Activated T-cell treated with anti-CD3 and anti-CD28 coated beads, Interleukin-2, amount 50 U/mL, for 4 hours (primary cell): ENCODE results near the gene ELMO1. TPM values are rescaled to one million over a fixed set of nuclear protein-coding genes. Genes with fewer than 3 reads are reported as not detected.
"Not testable (repeated sequence)": the region's sequence is repeated elsewhere in the genome, so short reads cannot be mapped to it uniquely, and the experiment has no call there.

ENCODE experiments used
- ATAC-seq, 2 donors: fragments of 200-7000 bp; cut with Tn5 transposase; one replicate each; pipeline ENCODE4 v1.10.0; 2021
- DNase-seq: peaks from one replicate; pipeline ENCODE4 v3.0.0-alpha.2; 2020
- H3K27me3 Mint-ChIP-seq: one replicate; pipeline ENCODE4 v1.8.0; 2021; ENCODE audit warnings: low read depth, mixed read lengths
- H3K36me3 Mint-ChIP-seq: one replicate; pipeline ENCODE4 v1.8.0; 2022; ENCODE audit warnings: mixed read lengths; ENCODE audit not compliant: insufficient read depth
- H3K4me1 Mint-ChIP-seq: one replicate; pipeline ENCODE4 v1.8.0; 2021; ENCODE audit warnings: low read depth, mixed read lengths
- H3K4me3 Mint-ChIP-seq: one replicate; pipeline ENCODE4 v1.8.0; 2021; ENCODE audit warnings: mild to moderate bottlenecking, moderate library complexity, mixed read lengths
- H3K9me3 Mint-ChIP-seq: one replicate; pipeline ENCODE4 v1.8.0; 2021; ENCODE audit warnings: mixed read lengths
- total RNA-seq, 3 donors: library from RNA; stranded (reverse); gene quantifications; one replicate each; pipeline ENCODE4 v1.2.1, GENCODE V29; 2021

ELMO1 gene
- total RNA-seq, 3 donors from 2014 or later: 117 to 137 (median 118) TPM

- DNase-seq (no peak), ATAC-seq (no peak)
- Mint-ChIP-seq H3K4me3 (no peak overlapping the region), H3K9me3 (no peaks in the 10 kb centered on the region), H3K27me3 (no peaks in the 10 kb centered on the region), H3K4me1 (no peaks in the 10 kb centered on the region), H3K36me3 (peaks cover 30% of the 10 kb centered on the region)
Observed at GRCh38 chr7:37162106-37162505, 286.6 kb downstream of the ELMO1 start.

GRCh38 chr7:37160656-37161055 is 288.0 kb downstream of the ELMO1 start:
- Mint-ChIP-seq H3K27me3 (no peaks in the 10 kb centered on the region), H3K4me1 (no peaks in the 10 kb centered on the region), H3K4me3 (no peak overlapping the region), H3K36me3 (peaks cover 42% of the 10 kb centered on the region), H3K9me3 (no peaks in the 10 kb centered on the region)
- no peak for DNase-seq
- ATAC-seq: no peak

DNA sequence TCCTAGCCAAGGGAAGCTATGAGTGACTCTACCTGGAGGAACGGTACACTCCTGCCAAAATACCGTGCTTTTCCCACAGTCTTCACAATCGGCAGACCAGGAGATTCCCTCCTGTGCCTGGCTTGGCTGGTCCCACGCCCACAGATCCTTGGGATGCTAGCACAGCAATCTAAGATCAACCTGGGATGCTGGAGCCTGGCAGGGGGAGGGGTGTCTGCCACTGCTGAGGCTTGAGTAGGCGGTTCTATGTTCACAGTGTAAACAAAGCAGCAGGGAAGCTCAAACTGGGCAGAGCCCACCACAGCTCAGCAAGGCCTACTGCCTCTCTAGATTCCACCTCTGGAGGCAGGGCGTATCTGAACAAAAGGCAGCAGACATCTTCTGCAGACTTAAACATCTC is 295.3 kb downstream of the ELMO1 start:
- H3K4me3 Mint-ChIP-seq: no peak overlapping the region
- H3K4me1 Mint-ChIP-seq: peaks cover 6% of the 10 kb centered on the region
- ATAC-seq: no peak
- H3K36me3 Mint-ChIP-seq: peaks cover 69% of the 10 kb centered on the region
- no peaks in the 10 kb centered on the region for H3K27me3 Mint-ChIP-seq
- H3K9me3 Mint-ChIP-seq: no peaks in the 10 kb centered on the region
- no peak for DNase-seq

DNA sequence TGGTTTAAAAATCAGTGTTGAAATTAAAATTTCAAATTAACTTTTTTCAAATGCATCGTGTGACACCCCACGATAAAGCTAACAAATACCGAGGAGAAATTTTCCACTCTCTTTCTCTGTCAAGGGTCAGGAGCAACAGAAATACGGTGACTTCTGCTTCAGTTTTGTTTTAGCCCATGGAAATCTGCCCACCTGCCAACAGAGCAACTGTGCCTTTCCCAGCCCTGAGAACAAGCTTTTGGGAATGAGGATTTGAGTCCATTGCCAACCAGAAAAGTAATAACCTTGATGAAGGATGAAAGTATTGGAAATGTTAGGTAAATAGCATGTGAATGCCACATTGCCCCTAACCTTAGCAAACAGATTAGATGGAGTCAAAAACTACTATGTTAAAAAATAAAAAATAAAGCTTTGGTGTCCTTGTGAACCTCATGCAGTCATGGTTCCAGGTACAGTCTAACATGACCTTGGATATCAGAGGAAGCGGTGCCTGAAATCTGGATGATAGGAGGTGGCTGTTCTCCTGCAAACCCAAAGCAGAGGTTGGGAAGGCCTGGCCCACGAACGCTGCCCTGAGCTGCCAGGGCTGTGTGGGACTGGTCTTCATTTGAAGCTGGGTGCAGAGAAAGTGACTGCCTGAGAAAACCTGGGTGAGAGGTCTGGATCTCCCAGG is 296.8 kb downstream of the ELMO1 start:
- no peak for ATAC-seq

DNA sequence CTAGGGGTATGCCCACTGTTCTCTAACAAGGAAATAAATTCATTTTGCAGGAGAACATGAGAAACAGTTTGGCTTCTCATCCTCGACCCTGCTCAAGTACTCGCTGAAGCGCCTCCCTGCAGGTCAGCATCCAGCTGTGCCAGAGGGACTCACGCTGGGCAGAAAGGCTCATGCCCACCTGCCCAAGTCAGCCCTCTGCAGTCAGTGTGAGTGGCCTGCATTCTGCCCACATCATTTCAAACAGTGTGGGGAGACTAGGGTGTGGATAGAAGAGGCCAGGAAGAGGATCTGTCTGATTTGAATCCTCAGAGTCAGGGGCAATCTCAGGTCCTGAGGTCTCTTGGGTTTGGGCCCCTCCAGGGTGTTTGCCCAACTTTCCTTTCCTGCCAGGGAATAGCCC is 297.8 kb downstream of the ELMO1 start:
- DNase-seq: no peak
- Mint-ChIP-seq H3K9me3 (peaks cover 4% of the 10 kb centered on the region), H3K4me1 (peaks cover 9% of the 10 kb centered on the region), H3K27me3 (no peaks in the 10 kb centered on the region), H3K36me3 (peaks cover 61% of the 10 kb centered on the region), H3K4me3 (no peak overlapping the region)
- no peak for ATAC-seq

More for the DNA sequence above, 296.8 kb downstream of the ELMO1 start:
- Mint-ChIP-seq H3K27me3 (no peaks in the 10 kb centered on the region), H3K36me3 (peaks cover 69% of the 10 kb centered on the region), H3K4me3 (no peak overlapping the region), H3K4me1 (peaks cover 9% of the 10 kb centered on the region), H3K9me3 (peaks cover 4% of the 10 kb centered on the region)
- DNase-seq: no peak

DNA sequence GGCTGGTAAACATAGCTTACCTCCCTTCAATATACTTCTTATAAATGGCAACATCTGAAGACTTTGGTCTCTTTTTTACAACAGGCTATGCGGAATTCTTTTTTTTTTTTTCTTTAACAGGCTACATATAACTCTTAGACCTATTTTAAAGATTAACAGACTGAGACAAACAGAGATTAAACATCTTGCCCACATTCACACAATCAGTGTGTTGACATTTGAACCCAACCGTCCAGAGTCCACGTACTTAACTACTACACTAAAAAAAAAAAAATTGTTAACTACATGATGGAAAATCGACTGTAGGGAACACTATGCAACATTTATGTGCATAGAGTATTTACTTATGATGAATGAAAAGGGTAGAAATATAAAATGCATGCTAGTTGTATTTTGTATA is 298.5 kb downstream of the ELMO1 start:
- ATAC-seq (no peak), DNase-seq (no peak)
- Mint-ChIP-seq H3K4me3 (no peak overlapping the region), H3K4me1 (peaks cover 9% of the 10 kb centered on the region), H3K27me3 (no peaks in the 10 kb centered on the region), H3K36me3 (peaks cover 57% of the 10 kb centered on the region), H3K9me3 (peaks cover 4% of the 10 kb centered on the region)

GRCh38 chr7:37149773-37150124 is 298.9 kb downstream of the ELMO1 start:
- no peak for DNase-seq
- peaks cover 4% of the 10 kb centered on the region for H3K9me3 Mint-ChIP-seq
- H3K4me3 Mint-ChIP-seq: no peak overlapping the region
- H3K4me1 Mint-ChIP-seq: peaks cover 9% of the 10 kb centered on the region
- no peak for ATAC-seq
- H3K36me3 Mint-ChIP-seq: peaks cover 54% of the 10 kb centered on the region
- H3K27me3 Mint-ChIP-seq: no peaks in the 10 kb centered on the region

GRCh38 chr7:37149051-37149772 is 299.5 kb downstream of the ELMO1 start:
- ATAC-seq: peak in 1 of 2 donors; percentile 38

GRCh38 chr7:37145682-37146081 is 303.0 kb downstream of the ELMO1 start:
- Mint-ChIP-seq H3K36me3 (peaks cover 48% of the 10 kb centered on the region), H3K27me3 (no peaks in the 10 kb centered on the region), H3K4me3 (no peak overlapping the region), H3K9me3 (peaks cover 14% of the 10 kb centered on the region), H3K4me1 (peaks cover 9% of the 10 kb centered on the region)
- DNase-seq (no peak), ATAC-seq (no peak)

More at GRCh38 chr7:37149051-37149772, 299.5 kb downstream of the ELMO1 start:
- no peak for DNase-seq
- H3K4me3 Mint-ChIP-seq: no peak overlapping the region
- peaks cover 9% of the 10 kb centered on the region for H3K4me1 Mint-ChIP-seq
- H3K27me3 Mint-ChIP-seq: no peaks in the 10 kb centered on the region
- peaks cover 4% of the 10 kb centered on the region for H3K9me3 Mint-ChIP-seq
- peaks cover 50% of the 10 kb centered on the region for H3K36me3 Mint-ChIP-seq

DNA sequence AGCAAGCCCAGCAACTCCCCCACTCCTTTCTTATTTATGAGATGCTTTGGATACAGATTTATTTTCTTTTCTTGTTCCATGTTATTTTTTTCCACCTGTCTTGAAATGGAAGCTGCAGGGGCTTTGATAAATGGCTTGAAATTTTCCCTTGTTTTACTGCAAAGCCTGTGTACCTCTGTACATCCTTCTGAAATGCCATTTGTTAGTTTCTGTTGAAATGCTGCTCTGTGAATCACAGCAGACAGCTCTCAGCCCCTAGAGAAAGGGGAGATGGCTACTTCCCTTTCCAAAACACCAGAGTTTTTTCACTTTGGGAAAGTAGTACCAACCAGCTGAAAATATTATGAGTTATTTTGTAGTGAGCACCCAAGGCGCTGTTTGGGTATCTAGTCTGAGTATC is 304.2 kb downstream of the ELMO1 start:
- peaks cover 8% of the 10 kb centered on the region for H3K4me1 Mint-ChIP-seq
- peaks cover 47% of the 10 kb centered on the region for H3K36me3 Mint-ChIP-seq
- H3K9me3 Mint-ChIP-seq: peaks cover 24% of the 10 kb centered on the region
- no peaks in the 10 kb centered on the region for H3K27me3 Mint-ChIP-seq
- ATAC-seq (no peak), DNase-seq (no peak)
- H3K4me3 Mint-ChIP-seq: no peak overlapping the region

DNA sequence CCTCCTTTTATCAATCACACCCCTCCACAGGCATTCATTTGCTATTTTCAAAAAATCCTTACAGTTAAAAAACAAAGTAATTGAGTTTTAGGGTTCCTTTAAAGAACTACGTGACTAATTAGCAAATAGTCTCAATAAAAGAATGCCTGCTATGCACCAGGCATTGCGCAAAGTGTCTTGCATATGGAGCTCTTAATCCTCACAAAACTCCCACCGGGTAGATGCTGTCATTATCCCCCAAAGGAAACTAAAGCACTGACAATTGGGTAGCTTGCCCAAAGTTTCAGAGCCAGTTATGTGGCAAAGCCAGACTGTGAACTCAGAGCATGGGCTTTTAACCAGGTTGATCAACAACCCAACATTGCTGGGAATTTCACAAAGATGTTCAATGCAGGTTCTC is 305.7 kb downstream of the ELMO1 start:
- DNase-seq (no peak), ATAC-seq (no peak)
- H3K9me3 Mint-ChIP-seq: peaks cover 35% of the 10 kb centered on the region
- H3K4me1 Mint-ChIP-seq: peaks cover 10% of the 10 kb centered on the region
- H3K27me3 Mint-ChIP-seq: no peaks in the 10 kb centered on the region
- peaks cover 51% of the 10 kb centered on the region for H3K36me3 Mint-ChIP-seq
- H3K4me3 Mint-ChIP-seq: no peak overlapping the region

DNA sequence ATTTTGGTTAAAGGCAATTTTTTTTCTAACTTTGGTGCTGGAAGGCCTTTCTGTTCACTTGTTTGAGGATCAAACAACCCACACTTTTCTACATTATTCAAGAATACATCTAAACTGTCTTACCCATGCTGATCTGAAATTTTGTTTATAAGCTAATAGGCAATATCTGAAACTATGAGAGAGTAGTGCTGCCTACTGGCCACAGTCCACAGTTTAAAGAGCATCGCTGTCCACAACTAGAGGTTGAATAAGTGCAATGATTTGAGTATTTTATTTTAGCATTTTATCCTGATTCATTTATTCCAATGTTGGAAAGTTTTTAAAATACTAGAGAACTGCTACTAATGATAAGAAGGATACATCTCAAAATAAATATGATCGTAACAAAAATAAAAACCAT is 306.9 kb downstream of the ELMO1 start:
- H3K27me3 Mint-ChIP-seq: no peaks in the 10 kb centered on the region
- peaks cover 38% of the 10 kb centered on the region for H3K9me3 Mint-ChIP-seq
- peaks cover 49% of the 10 kb centered on the region for H3K36me3 Mint-ChIP-seq
- H3K4me3 Mint-ChIP-seq: no peak overlapping the region
- ATAC-seq (no peak), DNase-seq (no peak)
- H3K4me1 Mint-ChIP-seq: peaks cover 14% of the 10 kb centered on the region

DNA sequence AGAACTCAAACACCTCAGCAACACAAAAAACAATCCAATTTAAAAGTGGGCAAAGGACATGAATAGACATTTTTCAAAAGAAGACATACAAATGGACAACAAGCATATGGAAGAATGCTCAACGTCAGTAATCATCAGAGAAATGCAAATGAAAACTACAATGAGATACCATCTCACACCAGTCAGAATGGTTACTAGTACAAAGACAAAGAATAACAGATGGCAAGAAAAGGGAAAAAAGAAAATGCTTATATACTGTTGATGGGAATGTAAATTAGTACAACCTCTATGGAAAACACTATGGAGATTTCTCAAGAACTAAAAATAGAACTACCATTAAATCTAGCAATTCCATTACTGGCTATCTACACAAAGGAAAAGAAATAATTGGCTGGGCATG is 314.8 kb downstream of the ELMO1 start:
- H3K27me3 Mint-ChIP-seq, ATAC-seq, DNase-seq, H3K4me3 Mint-ChIP-seq: not testable (repeated sequence)
- peaks cover 79% of the 10 kb centered on the region for H3K36me3 Mint-ChIP-seq
- H3K4me1 Mint-ChIP-seq: peaks cover 22% of the 10 kb centered on the region
- H3K9me3 Mint-ChIP-seq: peaks cover 16% of the 10 kb centered on the region

DNA sequence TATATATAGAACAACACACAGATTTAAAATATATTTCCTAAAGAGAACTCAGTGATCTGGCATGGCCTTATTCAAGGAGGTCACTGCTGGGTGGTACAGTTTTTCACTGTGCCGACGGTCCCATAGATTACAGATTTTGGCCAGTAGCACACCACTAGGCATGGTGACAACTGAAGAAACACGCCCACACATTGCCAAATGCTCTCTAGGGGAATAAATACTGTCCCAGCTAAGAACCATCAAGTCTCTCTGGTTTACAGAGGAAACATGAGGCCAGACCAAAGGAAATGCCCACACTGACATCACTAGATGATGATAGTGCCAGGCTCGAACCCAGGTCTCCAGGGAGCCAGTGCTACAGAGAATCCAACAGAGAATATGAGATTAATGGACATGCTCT is 316.8 kb downstream of the ELMO1 start:
- Mint-ChIP-seq H3K36me3 (peaks cover 86% of the 10 kb centered on the region), H3K4me3 (no peak overlapping the region), H3K4me1 (peaks cover 14% of the 10 kb centered on the region), H3K27me3 (no peaks in the 10 kb centered on the region), H3K9me3 (peaks cover 7% of the 10 kb centered on the region)
- ATAC-seq (no peak), DNase-seq (no peak)

DNA sequence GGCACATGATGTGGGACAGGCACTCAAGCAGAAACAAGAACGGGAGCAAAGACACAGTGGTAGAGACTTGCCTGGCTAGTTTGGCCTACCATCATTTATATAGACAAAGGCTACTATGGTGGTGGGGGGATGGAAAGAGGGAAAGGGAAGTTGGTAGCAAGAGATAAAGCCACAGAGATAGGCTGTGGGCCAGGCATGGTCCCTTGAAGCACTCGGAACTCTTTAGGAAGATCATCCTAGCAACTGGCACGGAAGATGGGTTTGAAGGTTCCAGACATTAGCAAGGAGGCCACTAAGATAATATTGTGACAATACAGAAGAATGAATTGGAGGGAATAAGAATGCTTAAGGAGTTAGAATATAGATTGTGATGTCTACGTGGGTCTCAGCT is 319.6 kb downstream of the ELMO1 start:
- no peaks in the 10 kb centered on the region for H3K27me3 Mint-ChIP-seq
- no peak overlapping the region for H3K4me3 Mint-ChIP-seq
- ATAC-seq: no peak

More for the DNA sequence above, 319.6 kb downstream of the ELMO1 start:
- Mint-ChIP-seq H3K9me3 (peaks cover 9% of the 10 kb centered on the region), H3K36me3 (peaks cover 79% of the 10 kb centered on the region), H3K4me1 (peaks cover 13% of the 10 kb centered on the region)
- no peak for DNase-seq
